GM19438 (cell line): Measurements from ENCODE around the gene ARHGAP24.
"Not testable (repeated sequence)": the region's sequence is repeated elsewhere in the genome, so short reads cannot be mapped to it uniquely, and the experiment has no call there.

ENCODE experiments used
- ATAC-seq: cut with Tn5 transposase; IDR thresholded peaks from one replicate; pipeline ENCODE4 v1.9.1; 2021; ENCODE audit warnings: low read depth; ENCODE audit not compliant: unreplicated experiment

ARHGAP24 gene

GRCh38 chr4:85792376-85793232 is 317.7 kb downstream of the ARHGAP24 start:
- no peak for ATAC-seq

GRCh38 chr4:85793233-85793585 is 318.3 kb downstream of the ARHGAP24 start:
- no peak for ATAC-seq

GRCh38 chr4:85798012-85798770 is 323.2 kb downstream of the ARHGAP24 start:
- no peak for ATAC-seq

- ATAC-seq = no peak
Observed at GRCh38 chr4:85803856-85804255, 328.9 kb downstream of the ARHGAP24 start.

GRCh38 chr4:85805891-85806290 is 330.9 kb downstream of the ARHGAP24 start:
- ATAC-seq = no peak

DNA sequence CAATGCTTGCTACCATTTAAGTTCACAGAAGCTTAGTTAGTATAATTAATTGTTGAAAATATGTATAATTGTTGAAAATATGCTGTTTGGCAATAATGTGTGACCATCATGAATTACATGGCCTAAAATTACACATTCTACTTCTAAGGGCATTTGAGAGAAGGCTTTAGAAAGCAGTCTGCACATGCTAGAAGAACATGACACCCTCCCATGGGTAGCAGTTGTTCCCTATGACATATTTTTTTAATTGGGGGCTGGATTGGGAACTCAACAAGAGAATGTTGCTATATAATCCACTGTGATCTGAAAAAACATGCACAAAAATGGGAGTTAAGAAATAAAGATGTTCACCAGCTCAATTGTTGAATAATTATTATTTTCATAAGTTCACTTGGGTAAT is 331.4 kb downstream of the ARHGAP24 start:
- ATAC-seq = no peak

DNA sequence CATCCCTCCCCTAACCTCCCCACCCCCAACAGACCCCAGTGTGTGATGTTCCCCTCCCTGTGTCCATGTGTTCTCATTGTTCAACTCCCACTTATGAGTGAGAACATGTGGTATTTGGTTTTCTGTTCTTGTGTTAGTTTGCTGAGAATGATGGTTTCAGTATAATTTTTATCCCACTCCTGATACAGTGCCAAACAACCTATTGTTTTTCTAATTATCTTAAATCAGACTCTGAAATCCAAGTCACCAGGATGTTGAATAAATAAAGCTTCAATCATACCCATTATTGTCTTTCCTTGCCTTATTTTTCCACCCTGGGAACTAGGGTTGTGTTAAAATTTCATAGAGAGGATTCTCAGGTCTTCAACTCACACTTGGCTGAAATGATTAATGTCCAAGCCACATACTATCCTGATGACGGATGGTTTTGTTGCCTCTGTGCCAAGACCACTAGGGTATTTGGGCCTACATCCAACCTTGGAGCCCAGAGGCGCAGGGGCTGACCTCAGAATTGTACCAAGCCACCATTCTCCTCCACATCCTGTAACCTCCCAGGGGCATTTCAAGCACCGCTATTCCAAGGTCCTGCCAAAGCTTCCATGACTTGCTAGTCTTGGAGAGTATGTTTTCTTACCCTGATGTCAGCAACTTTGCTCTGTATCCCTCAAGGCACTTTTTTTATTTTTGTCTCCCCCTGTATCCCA is 332.4 kb downstream of the ARHGAP24 start:
- ATAC-seq = no peak

DNA sequence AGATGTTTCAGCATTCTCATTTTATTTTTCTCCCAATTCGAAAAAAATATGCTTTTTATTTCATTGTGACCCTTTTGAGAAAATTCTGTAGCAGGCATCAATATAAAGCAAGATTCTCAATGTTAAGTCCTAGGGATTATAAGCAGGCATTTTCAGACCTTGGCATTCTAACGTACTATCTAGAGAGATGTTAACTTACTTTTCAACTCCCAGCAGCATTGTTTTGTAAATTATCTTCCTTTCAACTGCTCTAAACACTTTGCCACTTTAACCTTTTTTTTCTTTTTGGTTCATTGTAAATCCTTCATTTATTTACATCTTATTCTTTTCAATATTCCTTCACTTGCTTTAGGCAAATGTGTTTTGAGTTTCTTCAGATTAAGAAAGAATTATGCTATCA is 333.2 kb downstream of the ARHGAP24 start:
- ATAC-seq = no peak

DNA sequence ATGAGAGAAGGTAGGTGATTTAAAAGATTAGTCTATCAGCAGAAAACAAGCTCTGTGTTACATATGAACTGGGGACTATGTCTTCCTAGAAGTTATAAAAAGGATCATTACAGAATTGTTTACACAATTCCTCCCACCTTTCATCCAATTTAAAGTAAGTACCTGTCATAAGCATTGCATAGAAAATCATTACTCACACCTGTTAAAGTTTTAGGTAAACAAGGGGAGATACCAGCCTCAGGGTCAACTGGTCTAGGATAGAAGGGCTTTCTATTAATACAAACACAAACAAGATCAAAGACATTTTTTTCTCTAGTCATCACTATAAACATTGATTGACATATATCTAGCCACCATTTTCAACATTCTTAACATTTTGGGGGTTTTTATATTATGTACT is 333.9 kb downstream of the ARHGAP24 start:
- no peak for ATAC-seq

GRCh38 chr4:85812776-85813175 is 337.8 kb downstream of the ARHGAP24 start:
- peak; percentile 68 for ATAC-seq

DNA sequence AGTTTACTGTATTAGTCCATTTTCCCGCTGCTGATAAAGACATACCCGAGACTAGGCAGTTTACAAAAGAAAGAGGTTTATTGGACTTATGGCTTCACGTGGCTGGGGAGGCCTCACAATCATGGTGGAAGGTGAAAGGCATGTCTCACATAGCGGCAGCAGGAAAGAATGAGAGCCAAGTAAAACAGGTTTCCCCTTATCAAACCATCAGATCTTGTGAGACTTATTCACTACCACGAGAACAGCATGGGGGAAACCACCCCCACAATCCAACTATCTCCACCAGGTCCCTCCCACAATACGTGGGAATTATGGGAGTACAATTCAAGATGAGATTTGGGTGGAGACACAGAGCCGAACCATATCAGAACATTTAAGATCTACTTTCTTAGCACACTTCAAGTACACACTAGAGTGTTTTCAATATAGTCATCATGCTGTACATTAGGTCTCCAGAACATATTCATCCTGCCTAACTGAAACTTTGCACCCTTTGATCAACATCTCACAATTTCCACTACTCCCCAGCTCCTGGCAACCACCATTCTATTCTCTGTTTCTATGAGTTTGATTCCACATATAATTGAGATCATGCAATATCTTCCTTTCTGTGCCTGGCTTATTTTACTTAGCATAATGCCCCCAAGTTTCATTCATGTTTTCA is 341.0 kb downstream of the ARHGAP24 start:
- no peak for ATAC-seq

GRCh38 chr4:85818700-85819099 is 343.8 kb downstream of the ARHGAP24 start:
- ATAC-seq = peak; percentile 54

- ATAC-seq = not testable (repeated sequence)
Observed at GRCh38 chr4:85820101-85820500, 345.2 kb downstream of the ARHGAP24 start.

- no peak for ATAC-seq
Observed at GRCh38 chr4:85821688-85822455, 346.9 kb downstream of the ARHGAP24 start.

GRCh38 chr4:85823295-85823694 is 348.3 kb downstream of the ARHGAP24 start:
- no peak for ATAC-seq

DNA sequence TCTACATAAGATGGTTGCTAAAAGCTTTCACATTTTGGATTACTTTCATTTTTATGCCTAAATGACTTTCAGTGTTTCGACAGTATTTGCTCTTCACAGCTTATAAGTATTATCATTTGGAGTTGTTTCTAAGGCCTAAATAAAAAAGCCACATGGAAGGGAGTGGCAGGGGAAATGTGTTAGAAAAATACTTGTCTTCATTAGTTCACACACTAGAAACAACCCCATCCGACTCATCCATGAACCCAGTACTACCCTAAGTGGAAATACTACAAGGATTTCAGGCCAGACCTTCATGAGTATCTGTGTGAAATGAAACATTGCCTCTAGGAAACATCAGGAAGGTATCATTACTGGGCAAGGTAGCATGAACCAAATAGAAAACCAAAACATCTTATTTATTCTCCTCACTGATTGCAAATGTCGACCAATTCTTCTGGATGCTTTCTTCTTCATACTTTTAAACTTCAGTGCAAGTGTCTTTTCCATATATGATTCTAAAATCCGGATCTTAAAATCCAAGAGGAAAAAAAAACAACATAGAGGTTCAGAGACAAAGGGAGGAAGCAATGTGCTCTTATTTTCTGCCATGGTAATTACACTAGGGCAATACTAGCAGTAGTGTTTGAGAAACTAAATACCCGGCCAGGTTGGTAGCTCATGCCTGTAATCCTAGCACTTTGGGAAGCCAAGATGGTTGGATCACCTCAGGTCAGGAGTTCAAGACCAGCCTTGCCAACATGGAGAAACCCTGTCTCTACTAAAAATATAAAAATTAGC is 349.4 kb downstream of the ARHGAP24 start:
- no peak for ATAC-seq

GRCh38 chr4:85826060-85826678 is 351.2 kb downstream of the ARHGAP24 start:
- ATAC-seq = peak; percentile 69

DNA sequence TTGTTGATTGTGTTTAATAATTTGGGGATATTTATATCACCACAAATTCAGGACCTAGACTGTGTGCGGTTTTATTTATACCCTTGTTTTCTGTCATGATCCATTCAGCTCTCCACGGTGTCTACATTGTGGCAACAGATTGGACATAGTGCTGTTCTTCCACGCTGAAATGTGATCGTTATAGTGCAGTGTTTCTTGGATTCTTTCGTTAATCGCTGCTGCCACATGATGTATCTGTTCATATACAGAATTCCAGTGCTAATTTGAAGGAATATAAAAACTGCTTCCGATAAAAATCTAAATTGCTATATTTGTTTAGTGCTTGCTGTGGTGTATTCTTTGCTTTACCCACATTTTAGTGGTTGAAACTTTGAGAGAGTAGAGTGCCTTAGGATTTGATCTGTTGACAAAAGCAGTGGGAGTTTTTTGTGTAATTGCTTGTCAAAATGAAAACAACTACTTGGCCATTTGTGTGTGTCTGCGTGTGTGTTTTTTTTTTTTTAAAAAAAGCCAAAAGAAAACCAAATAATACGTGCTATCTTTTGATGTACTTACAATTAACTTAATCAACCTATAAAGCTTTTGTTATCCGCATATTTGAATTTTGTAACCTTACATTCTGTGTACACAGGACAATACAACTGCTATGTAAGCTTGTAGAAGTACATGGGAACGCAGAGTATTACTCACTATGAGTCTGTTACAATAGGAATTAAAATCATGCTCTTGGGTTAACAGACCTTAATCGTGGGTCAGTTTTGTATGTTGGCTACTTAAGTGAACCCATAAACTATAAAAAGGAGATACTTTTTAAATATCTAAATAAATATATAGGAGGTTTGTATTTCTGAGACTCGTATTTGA is 353.3 kb downstream of the ARHGAP24 start:
- no peak for ATAC-seq
